A549 (cell line): ENCODE results near the gene DPEP3. TPM values are rescaled to one million over a fixed set of nuclear protein-coding genes. Genes with fewer than 3 reads are reported as not detected.
"Not testable (repeated sequence)": the region's sequence is repeated elsewhere in the genome, so short reads cannot be mapped to it uniquely, and the experiment has no call there.

ENCODE experiments used
- ATAC-seq, 2 experiments: fragments of 200-7000 bp in 1 of 2; fragments of >200 bp in 1 of 2; cut with Nextera tagmentation in 1 of 2; cut with Tn5 transposase in 1 of 2; 3 replicates each; pipeline versions ENCODE4 v1.8.0 to v1.9.1; 2018 to 2020; ENCODE audit warnings: mild to moderate bottlenecking in 1 of 2, moderate library complexity in 1 of 2
- CTCF ChIA-PET: fragments of 300-600 bp; sonication (Branson Sonifier 250); formaldehyde crosslinking; extraction: SDS; loops from one replicate; lab custom pipeline; 2021; ENCODE audit warnings: antibody characterized with exemption, inconsistent platforms; lab: Yijun Ruan, JAX
- POLR2A ChIA-PET: fragments of 350-600 bp; formaldehyde crosslinking; extraction: SDS; loops from one replicate; lab custom pipeline; 2021; ENCODE audit warnings: antibody characterized with exemption, inconsistent platforms; lab: Yijun Ruan, JAX
- DNase-seq, 2 experiments: peaks; one replicate each; pipeline versions ENCODE4 v3.0.0 to v3.0.0-alpha.2; 2011 to 2016; ENCODE audit warnings: low read depth in 1 of 2, low spot score in 1 of 2
- FAIRE-seq: peaks from 2 replicates; lab custom pipeline; 2011; peaks lifted over from hg19 to GRCh38; lab: Jason Lieb, UNC
- H3K27ac ChIP-seq, 2 experiments: fragments of >200 bp; sonication (Bioruptor Twin); formaldehyde crosslinking; 3 replicates each; pipeline ENCODE4 v1.5.1; 2016 to 2017
- H3K4me1 ChIP-seq: fragments of >200 bp; sonication (Bioruptor Twin); formaldehyde crosslinking; 3 replicates; pipeline ENCODE4 v1.6.1; 2016
- H3K4me2 ChIP-seq: fragments of >200 bp; sonication (Bioruptor Twin); formaldehyde crosslinking; 3 replicates; pipeline ENCODE4 v1.6.1; 2016
- H3K4me3 ChIP-seq: fragments of >200 bp; sonication (Bioruptor Twin); formaldehyde crosslinking; 3 replicates; pipeline ENCODE4 v1.5.1; 2016
- H3K9me3 ChIP-seq: fragments of >200 bp; sonication (Bioruptor Twin); formaldehyde crosslinking; 3 replicates; pipeline ENCODE4 v1.6.1; 2016
- CEBPB ChIP-seq, 2 experiments: fragments of >200 bp in 1 of 2; sonication (Bioruptor Twin) in 1 of 2; formaldehyde crosslinking in 1 of 2; IDR thresholded peaks; 2 replicates each; pipeline ENCODE4 v1.6.1; 2012 to 2016
- EP300 ChIP-seq, 2 experiments: fragments of >200 bp; sonication (Bioruptor Twin); formaldehyde crosslinking; IDR thresholded peaks; 2 replicates in 1 of 2; 3 replicates in 1 of 2; pipeline ENCODE4 v1.6.1; 2016 to 2017
- FOSB ChIP-seq: fragments of 250-450 bp; sonication (Bioruptor Pico); IDR thresholded peaks from 2 replicates; pipeline ENCODE4 v1.5.0; 2020; ENCODE audit warnings: mild to moderate bottlenecking, moderate library complexity
- GATA3 ChIP-seq: IDR thresholded peaks from 2 replicates; pipeline ENCODE4 v1.6.1; 2012; ENCODE audit warnings: borderline replicate concordance
- HDAC2 ChIP-seq: fragments of 200-600 bp; sonication (generic); IDR thresholded peaks from 2 replicates; pipeline ENCODE4 v1.6.1; 2016
- HMGXB4 ChIP-seq: fragments of 250-450 bp; sonication (Bioruptor Pico); IDR thresholded peaks from 2 replicates; pipeline ENCODE4 v1.5.0; 2021; ENCODE audit warnings: mild to moderate bottlenecking, moderate library complexity, borderline replicate concordance
- HOXA7 ChIP-seq: fragments of 250-450 bp; sonication (Bioruptor Pico); IDR thresholded peaks from 2 replicates; pipeline ENCODE4 v1.5.0; 2020; ENCODE audit warnings: mild to moderate bottlenecking, moderate library complexity
- HOXB13 ChIP-seq: fragments of 250-450 bp; sonication (Bioruptor Pico); IDR thresholded peaks from 2 replicates; pipeline ENCODE4 v1.5.0; 2020; ENCODE audit warnings: low read depth, mild to moderate bottlenecking, moderate library complexity
- JUN ChIP-seq, 2 experiments: fragments of >200 bp; sonication (Bioruptor Twin); formaldehyde crosslinking; IDR thresholded peaks; 2 replicates in 1 of 2; 3 replicates in 1 of 2; pipeline ENCODE4 v1.6.1; 2016 to 2017
- MAX ChIP-seq: IDR thresholded peaks from 2 replicates; pipeline ENCODE4 v1.6.1; 2012
- MAZ ChIP-seq: fragments of 150-350 bp; IDR thresholded peaks from 2 replicates; pipeline ENCODE4 v1.6.1; 2014; ENCODE audit warnings: antibody characterized with exemption, low read depth, low read length, borderline replicate concordance
- MYC ChIP-seq: IDR thresholded peaks from 2 replicates; pipeline ENCODE4 v1.6.1; 2012; ENCODE audit warnings: mild to moderate bottlenecking, inconsistent platforms, low read length, improper control_type of control experiment, borderline replicate concordance
- NFE2L2 ChIP-seq: fragments of 150-350 bp; conservative IDR thresholded peaks from 2 replicates; pipeline ENCODE4 v1.6.1; 2014; ENCODE audit warnings: low read length
- NPAS2 ChIP-seq: fragments of 250-450 bp; sonication (Bioruptor Pico); IDR thresholded peaks from 2 replicates; pipeline ENCODE4 v1.8.0; 2022; ENCODE audit warnings: mild to moderate bottlenecking, moderate library complexity, borderline replicate concordance
- NR3C1 ChIP-seq: fragments of >200 bp; sonication (Bioruptor Twin); formaldehyde crosslinking; IDR thresholded peaks from 3 replicates; pipeline ENCODE4 v1.6.1; 2017
- POLR2A ChIP-seq: IDR thresholded peaks from 2 replicates; pipeline ENCODE4 v1.6.1; 2012; ENCODE audit warnings: mild to moderate bottlenecking, low read length
- RARB ChIP-seq: fragments of 250-450 bp; sonication (Bioruptor Pico); IDR thresholded peaks from 2 replicates; pipeline ENCODE4 v1.8.0; 2021; ENCODE audit warnings: mild to moderate bottlenecking, moderate library complexity
- RNF2 ChIP-seq: fragments of 200-600 bp; sonication (generic); IDR thresholded peaks from 2 replicates; pipeline ENCODE4 v1.6.1; 2016; ENCODE audit warnings: low read depth, mild to moderate bottlenecking, antibody characterized with exemption, moderate library complexity, borderline replicate concordance
- ZNF302 ChIP-seq: fragments of 250-450 bp; sonication (Bioruptor Pico); IDR thresholded peaks from 2 replicates; pipeline ENCODE4 v1.9.0; 2021; ENCODE audit warnings: inconsistent platforms, mild to moderate bottlenecking, moderate library complexity
- WGBS: methylation state at CpG from one replicate; pipeline ENCODE4 v1.1.6; 2017; ENCODE audit errors: missing lambda C conversion rate; 5-methylcytosine and 5-hydroxymethylcytosine counted together
- polyA plus RNA-seq, 4 experiments: library from polyadenylated mRNA; depleted of rRNA in 3 of 4; stranded (reverse); fragments of >200 nt; fragmentation: RNase III in 1 of 4; extraction: RNeasy Plus Mini Kit Qiagen cat#74134 plus additional on column Dnase treatment in 1 of 4; gene quantifications; 2 replicates in 3 of 4; 3 replicates in 1 of 4; pipeline ENCODE4 v1.2.3, GENCODE V29; 2011 to 2017
- TF ChIP-seq, protein P1 (sequence below): IDR thresholded peaks from 2 replicates; pipeline ENCODE4 v1.6.1; 2012; ENCODE audit warnings: low read depth, borderline replicate concordance
- TF ChIP-seq, protein P2 (sequence below): fragments of 450-650 bp; IDR thresholded peaks from 2 replicates; pipeline ENCODE4 v1.6.1; 2014; ENCODE audit warnings: antibody characterized with exemption

DPEP3 gene
- polyA plus RNA-seq, 2 of the 4 experiments (the other 2 are of a cell fraction) = not detected

DNA sequence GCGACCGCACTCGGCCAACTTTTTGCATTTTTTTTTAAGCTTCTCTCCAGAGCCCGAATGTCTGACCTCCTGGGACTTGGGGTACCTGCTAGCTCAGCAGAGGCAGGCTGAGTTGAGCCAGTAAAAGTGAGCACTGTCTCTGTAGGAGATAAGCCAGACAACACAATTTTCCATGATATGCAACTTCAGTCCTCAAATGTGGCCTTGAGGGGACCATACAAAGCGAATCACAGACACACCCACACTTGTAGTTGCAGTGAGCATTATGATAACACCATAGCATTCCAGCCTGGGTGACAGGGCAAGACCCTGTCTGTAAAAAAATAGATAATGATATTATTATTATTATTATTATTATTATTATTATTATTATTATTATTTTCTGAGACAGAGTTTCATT is 16.4 kb upstream of the DPEP3 start:
- no peak for FAIRE-seq
- Histone ChIP-seq H3K27ac (no peak overlapping the region), H3K4me3 (no peak overlapping the region), H3K9me3 (no peaks in the 10 kb centered on the region), H3K4me1 (peaks cover 5% of the 10 kb centered on the region; the same call in 1 of the 3 replicates), H3K4me2 (no peak overlapping the region)
- no peak for DNase-seq
- no peak for ATAC-seq
- TF ChIP-seq EP300 (IDR thresholded peaks at IDR 0.05) (no peak), JUN (IDR thresholded peaks at IDR 0.05) (no peak)
- POLR2A ChIA-PET = no interaction called here
- WGBS = 95% methylated on average over 5 of the region's 5 CpGs
- CTCF ChIA-PET = interaction anchor here (0.6 to 3.7 kb wide), 4 partner anchors 44 to 475 kb away, joined by 3 to 21 read pairs (median 4); no protein-coding TSS in a partner anchor

GRCh38 chr16:67995423-67995822 is 15.1 kb upstream of the DPEP3 start:
- no peak for TF ChIP-seq MAX
- no peak for TF ChIP-seq HDAC2
- TF ChIP-seq NPAS2 (CRISPR knock-in tag) = no peak
- no peak for TF ChIP-seq ZNF302 (CRISPR knock-in tag)
- TF ChIP-seq MAZ = no peak
- TF ChIP-seq RNF2 = no peak
- no peak for TF ChIP-seq NR3C1
- no peak for TF ChIP-seq GATA3
- no peak for TF ChIP-seq MYC
- no peak for TF ChIP-seq HOXB13 (CRISPR knock-in tag)
- TF ChIP-seq RARB (CRISPR knock-in tag) = no peak
- TF ChIP-seq FOSB (CRISPR knock-in tag) = no peak
- TF ChIP-seq NFE2L2 = no peak
- TF ChIP-seq, protein P1, sequence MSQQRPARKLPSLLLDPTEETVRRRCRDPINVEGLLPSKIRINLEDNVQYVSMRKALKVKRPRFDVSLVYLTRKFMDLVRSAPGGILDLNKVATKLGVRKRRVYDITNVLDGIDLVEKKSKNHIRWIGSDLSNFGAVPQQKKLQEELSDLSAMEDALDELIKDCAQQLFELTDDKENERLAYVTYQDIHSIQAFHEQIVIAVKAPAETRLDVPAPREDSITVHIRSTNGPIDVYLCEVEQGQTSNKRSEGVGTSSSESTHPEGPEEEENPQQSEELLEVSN = no peak
- no peak for TF ChIP-seq CEBPB (IDR thresholded peaks at IDR 0.05)
- no peak for TF ChIP-seq HOXA7
- TF ChIP-seq, protein P2, sequence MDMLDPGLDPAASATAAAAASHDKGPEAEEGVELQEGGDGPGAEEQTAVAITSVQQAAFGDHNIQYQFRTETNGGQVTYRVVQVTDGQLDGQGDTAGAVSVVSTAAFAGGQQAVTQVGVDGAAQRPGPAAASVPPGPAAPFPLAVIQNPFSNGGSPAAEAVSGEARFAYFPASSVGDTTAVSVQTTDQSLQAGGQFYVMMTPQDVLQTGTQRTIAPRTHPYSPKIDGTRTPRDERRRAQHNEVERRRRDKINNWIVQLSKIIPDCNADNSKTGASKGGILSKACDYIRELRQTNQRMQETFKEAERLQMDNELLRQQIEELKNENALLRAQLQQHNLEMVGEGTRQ = no peak
- TF ChIP-seq HMGXB4 = no peak
- no peak for TF ChIP-seq POLR2A
- TF ChIP-seq, all 56 proteins: peak for 0
- POLR2A ChIA-PET = no interaction called here
- H3K4me2 ChIP-seq = no peak overlapping the region
- 32% methylated on average over 5 of the region's 5 CpGs for WGBS
- H3K4me1 ChIP-seq = peaks cover 5% of the 10 kb centered on the region; the same call in 1 of the 3 replicates
- CTCF ChIA-PET = interaction anchor here (1.0 to 3.7 kb wide), 4 partner anchors 11 to 234 kb away, joined by 3 to 21 read pairs (median 3); no protein-coding TSS in a partner anchor
- H3K9me3 ChIP-seq = no peaks in the 10 kb centered on the region
- ATAC-seq = no peak
- H3K27ac ChIP-seq = no peak overlapping the region
- no peak for FAIRE-seq
- DNase-seq = no peak
- H3K4me3 ChIP-seq = no peak overlapping the region

- FAIRE-seq, H3K4me3 ChIP-seq, POLR2A ChIA-PET, ATAC-seq, DNase-seq, H3K9me3 ChIP-seq, H3K4me1 ChIP-seq, H3K4me2 ChIP-seq: not testable (repeated sequence)
- H3K27ac ChIP-seq = peak overlapping the region in 1 of 2 experiments; percentile 82; a peak in 4 of 6 replicates
- CTCF ChIA-PET = interaction anchor here (0.5 to 3.7 kb wide), 23 partner anchors 9 to 435 kb away, joined by 3 to 21 read pairs (median 4); no protein-coding TSS in a partner anchor
- 97% methylated on average over 6 of the region's 6 CpGs for WGBS
Observed at GRCh38 chr16:67994040-67994408, 13.7 kb upstream of the DPEP3 start.
